Panc1 (cell line): ENCODE measurements around the gene SH2D1B.

Source experiments
- CTCF ChIP-seq: fragments of 450-650 bp; IDR thresholded peaks from 2 replicates; pipeline ENCODE4 v1.5.1; 2017; ENCODE audit warnings: mild to moderate bottlenecking
- REST ChIP-seq, 2 experiments: IDR thresholded peaks; 2 replicates each; pipeline ENCODE4 v1.6.1; 2011 to 2012; ENCODE audit warnings: low read depth in 2 of 2, control low read depth in 1 of 2, low read length in 1 of 2, mild to moderate bottlenecking in 1 of 2, moderate library complexity in 1 of 2; ENCODE audit not compliant: insufficient read depth in 1 of 2
- SIN3A ChIP-seq: IDR thresholded peaks from 2 replicates; pipeline ENCODE4 v1.6.1; 2012; ENCODE audit warnings: low read depth, mild to moderate bottlenecking, low read length, moderate library complexity, borderline replicate concordance; ENCODE audit not compliant: insufficient read depth

GRCh38 chr1:162456323-162456722 lies 44.4 kb upstream of the SH2D1B start:
- TF ChIP-seq CTCF, result no peak
- no peak for TF ChIP-seq SIN3A
- TF ChIP-seq REST (IDR thresholded peaks at IDR 0.05; ENCODE audit: insufficient read depth in 1 of 2, low read depth in 2 of 2, low read length in 1 of 2), result no peak
